Measurements from ENCODE around the gene LRRC45. TPM values are rescaled to one million over a fixed set of nuclear protein-coding genes. Genes with fewer than 3 reads are reported as not detected.

Gene LRRC45
- total RNA-seq, 1 experiment from 2014 or later: 34.3 TPM

- Histone ChIP-seq H3K9me3 (ENCODE audit: low read depth, low read length, poor library complexity, severe bottlenecking) (no peaks in the 10 kb centered on the region), H3K27me3 (replicated peaks; ENCODE audit: insufficient read depth, low read depth, low read length, poor library complexity) (no peaks in the 10 kb centered on the region), H3K4me1 (ENCODE audit: insufficient read depth, low read length, poor library complexity, severe bottlenecking) (peaks cover 3% of the 10 kb centered on the region), H3K36me3 (ENCODE audit: insufficient read depth, low read length, poor library complexity, severe bottlenecking) (peaks cover 5% of the 10 kb centered on the region), H3K27ac (ENCODE audit: low read depth, low read length, poor library complexity, severe bottlenecking) (no peak overlapping the region), H3K4me3 (ENCODE audit: low read depth, low read length, poor library complexity, severe bottlenecking) (no peak overlapping the region)
- POLR2A ChIA-PET (ENCODE audit: low non-redundant PET): no interaction called here
- no peak for DNase-seq (ENCODE audit: low spot score)
- no peak for TF ChIP-seq CTCF (conservative IDR thresholded peaks at IDR 0.05; ENCODE audit: low read depth, low read length)
- no peak for TF ChIP-seq EZH2 (IDR thresholded peaks at IDR 0.05; ENCODE audit: borderline replicate concordance, low read depth, low read length, poor library complexity, severe bottlenecking)
- intact Hi-C loops (cut with micrococcal nuclease; ENCODE audit: unreplicated experiment): no loop called here
- CTCF ChIA-PET: interaction anchor here (1.5 kb wide), 1 partner anchor 177 kb away, joined by 3 read pairs; no protein-coding TSS in a partner anchor
- BruUV-seq (replicated peaks): no TSS peak
Measured at GRCh38 chr17:82029391-82029790, 6.3 kb downstream of the LRRC45 start.

GRCh38 chr17:82029990-82030469 is 6.9 kb downstream of the LRRC45 start:
- Histone ChIP-seq H3K27ac (ENCODE audit: low read depth, low read length, poor library complexity, severe bottlenecking) (no peak overlapping the region), H3K36me3 (ENCODE audit: insufficient read depth, low read length, poor library complexity, severe bottlenecking) (peaks cover 5% of the 10 kb centered on the region), H3K9me3 (ENCODE audit: low read depth, low read length, poor library complexity, severe bottlenecking) (no peaks in the 10 kb centered on the region), H3K27me3 (replicated peaks; ENCODE audit: insufficient read depth, low read depth, low read length, poor library complexity) (no peaks in the 10 kb centered on the region), H3K4me1 (ENCODE audit: insufficient read depth, low read length, poor library complexity, severe bottlenecking) (no peaks in the 10 kb centered on the region), H3K4me3 (ENCODE audit: low read depth, low read length, poor library complexity, severe bottlenecking) (no peak overlapping the region)
- no peak for DNase-seq (ENCODE audit: low spot score)
- BruUV-seq (replicated peaks): no TSS peak
- CTCF ChIA-PET: interaction anchor here (0.5 to 1.6 kb wide), 6 partner anchors 8 to 176 kb away, joined by 3 to 19 read pairs (median 5); no protein-coding TSS in a partner anchor
- intact Hi-C loops (cut with micrococcal nuclease; ENCODE audit: unreplicated experiment): loop anchor here (5.0 kb wide), 1 partner anchor 122 kb away; no protein-coding TSS in a partner anchor
- POLR2A ChIA-PET (ENCODE audit: low non-redundant PET): interaction anchor here (0.5 kb wide), 1 partner anchor 330 kb away, joined by 7 read pairs; no protein-coding TSS in a partner anchor
- TF ChIP-seq EZH2 (IDR thresholded peaks at IDR 0.05; ENCODE audit: borderline replicate concordance, low read depth, low read length, poor library complexity, severe bottlenecking): no peak
- TF ChIP-seq CTCF (conservative IDR thresholded peaks at IDR 0.05; ENCODE audit: low read depth, low read length): no peak

- peak overlapping the region; percentile 62 for H3K27ac ChIP-seq (ENCODE audit: low read depth, low read length, poor library complexity, severe bottlenecking)
- intact Hi-C loops (cut with micrococcal nuclease; ENCODE audit: unreplicated experiment): loop anchor here (5.0 kb wide), 1 partner anchor 122 kb away; no protein-coding TSS in a partner anchor
- no TSS peak for BruUV-seq (replicated peaks)
- no peaks in the 10 kb centered on the region for H3K4me1 ChIP-seq (ENCODE audit: insufficient read depth, low read length, poor library complexity, severe bottlenecking)
- H3K4me3 ChIP-seq (ENCODE audit: low read depth, low read length, poor library complexity, severe bottlenecking): peak overlapping the region; percentile 67
- no peaks in the 10 kb centered on the region for H3K9me3 ChIP-seq (ENCODE audit: low read depth, low read length, poor library complexity, severe bottlenecking)
- H3K27me3 ChIP-seq (replicated peaks; ENCODE audit: insufficient read depth, low read depth, low read length, poor library complexity): no peaks in the 10 kb centered on the region
- TF ChIP-seq EZH2 (IDR thresholded peaks at IDR 0.05; ENCODE audit: borderline replicate concordance, low read depth, low read length, poor library complexity, severe bottlenecking) (no peak), CTCF (conservative IDR thresholded peaks at IDR 0.05; ENCODE audit: low read depth, low read length) (peak; percentile 82)
- H3K36me3 ChIP-seq (ENCODE audit: insufficient read depth, low read length, poor library complexity, severe bottlenecking): peaks cover 5% of the 10 kb centered on the region
- peak; percentile 91 for DNase-seq (ENCODE audit: low spot score)
- CTCF ChIA-PET: interaction anchor here (0.5 to 1.6 kb wide), 7 partner anchors 9 to 175 kb away, joined by 3 to 19 read pairs (median 7); no protein-coding TSS in a partner anchor
- POLR2A ChIA-PET (ENCODE audit: low non-redundant PET): interaction anchor here (0.5 to 0.7 kb wide), 2 partner anchors 127 to 331 kb away, joined by 4 to 7 read pairs; no protein-coding TSS in a partner anchor
Measured at GRCh38 chr17:82030470-82031302, 7.6 kb downstream of the LRRC45 start.
